Adrenal gland (tissue), 12 donors: ENCODE data around the gene TNS1. TPM values are rescaled to one million over a fixed set of nuclear protein-coding genes. Genes with fewer than 3 reads are reported as not detected.

Experiments used
- DNase-seq, 7 donors: peaks; one replicate each; pipeline ENCODE4 v3.0.0-alpha.2; 2019 to 2020
- H3K27ac ChIP-seq, 5 donors: fragments of 200-600 bp; sonication (generic) in 4 of 5; 1 replicate in 3 of 5; 2 replicates in 2 of 5; pipeline versions ENCODE4 v1.5.1 to v1.8.0; 2016 to 2020; ENCODE audit warnings: mild to moderate bottlenecking in 1 of 5
- H3K27me3 ChIP-seq: fragments of 200-600 bp; 2 replicates; pipeline ENCODE4 v1.8.0; 2021
- H3K36me3 ChIP-seq, 2 donors: fragments of 200-600 bp; replicated peaks in 1 of 2; 1 replicate in 1 of 2; 2 replicates in 1 of 2; pipeline versions ENCODE4 v1.5.1 to v1.8.0; 2018 to 2022
- H3K4me1 ChIP-seq, 2 donors: fragments of 200-600 bp; replicated peaks in 1 of 2; 1 replicate in 1 of 2; 2 replicates in 1 of 2; pipeline versions ENCODE4 v1.5.1 to v1.8.0; 2018 to 2021
- H3K4me3 ChIP-seq, 4 donors: fragments of 200-600 bp; sonication (generic) in 3 of 4; one replicate each; pipeline ENCODE4 v1.5.1; 2016 to 2018
- H3K9me3 ChIP-seq, 3 donors: fragments of 200-600 bp; sonication (generic) in 1 of 3; replicated peaks in 1 of 3; 1 replicate in 2 of 3; 2 replicates in 1 of 3; pipeline versions ENCODE4 v1.5.1 to v1.8.0; 2016 to 2021
- POLR2A ChIP-seq, 2 donors: fragments of 450-650 bp; IDR thresholded peaks; one replicate each; pipeline ENCODE4 v1.6.1; 2017; ENCODE audit warnings: antibody characterized with exemption in 2 of 2, mild to moderate bottlenecking in 2 of 2, moderate library complexity in 1 of 2
- WGBS, 4 donors: extraction: QIAGEN DNeasy Blood & Tissue Kit in 2 of 4; methylation state at CpG; one replicate each; pipeline versions ENCODE4 v1.1.5 to v1.1.7; 2013 to 2017; 5-methylcytosine and 5-hydroxymethylcytosine counted together
- intact Hi-C, 2 donors: fragments of 100-400 bp; cut with DNase I; formaldehyde crosslinking; loops; one replicate each; pipeline versions ENCODE4 v1.14.1 to v1.15.0; 2022 to 2023
- polyA plus RNA-seq, 3 donors: library from polyadenylated mRNA; stranded (reverse); fragments of 200-250 nt in 2 of 3; fragments of 350-450 nt in 1 of 3; fragmentation: Illumina TruSeq in 1 of 3; extraction: RNeasy Lipid Tissue Mini Kit (QIAGEN cat#74804) in 1 of 3; gene quantifications; one replicate each; pipeline ENCODE4 v1.2.3, GENCODE V29; 2013 to 2014
- total RNA-seq, 9 donors: library from RNA; depleted of rRNA in 4 of 9; stranded (reverse); fragments of >200 nt in 4 of 9; fragments of 120-200 nt in 1 of 9; fragmentation: NEBNext Ultra II Directional in 1 of 9; extraction: Animal tissue kit (Norgen Biotek cat#: 25700) in 1 of 9; gene quantifications; one replicate each; pipeline versions ENCODE4 v1.1.0 to v1.2.4, GENCODE V29; 2013 to 2023
- TF ChIP-seq, protein P1 (sequence below), 6 experiments: fragments of 450-650 bp in 4 of 6; fragments of 200-600 bp in 2 of 6; sonication (generic) in 1 of 6; IDR thresholded peaks; 1 replicate in 5 of 6; 2 replicates in 1 of 6; pipeline versions ENCODE4 v1.5.1 to v1.8.0; 2016 to 2021; ENCODE audit warnings: antibody characterized with exemption in 6 of 6, mild to moderate bottlenecking in 2 of 6, moderate library complexity in 1 of 6
- donor health status: healthy with polysubstance abuse.
- donor health status: Bipolar disorder and iron deficiency.
- donor health status: DM: yes; HTN: yes; CAD: no.
- donor health status: DM: no; HTN: no; CAD: no.
- donor health status: DM: no; HTN: no; CAD: no.
- donor health status: DM: yes; HTN: yes; CAD: no.

Gene TNS1
- total and polyA plus RNA-seq, 12 donors: 34.1 to 341 (median 252) TPM

DNA sequence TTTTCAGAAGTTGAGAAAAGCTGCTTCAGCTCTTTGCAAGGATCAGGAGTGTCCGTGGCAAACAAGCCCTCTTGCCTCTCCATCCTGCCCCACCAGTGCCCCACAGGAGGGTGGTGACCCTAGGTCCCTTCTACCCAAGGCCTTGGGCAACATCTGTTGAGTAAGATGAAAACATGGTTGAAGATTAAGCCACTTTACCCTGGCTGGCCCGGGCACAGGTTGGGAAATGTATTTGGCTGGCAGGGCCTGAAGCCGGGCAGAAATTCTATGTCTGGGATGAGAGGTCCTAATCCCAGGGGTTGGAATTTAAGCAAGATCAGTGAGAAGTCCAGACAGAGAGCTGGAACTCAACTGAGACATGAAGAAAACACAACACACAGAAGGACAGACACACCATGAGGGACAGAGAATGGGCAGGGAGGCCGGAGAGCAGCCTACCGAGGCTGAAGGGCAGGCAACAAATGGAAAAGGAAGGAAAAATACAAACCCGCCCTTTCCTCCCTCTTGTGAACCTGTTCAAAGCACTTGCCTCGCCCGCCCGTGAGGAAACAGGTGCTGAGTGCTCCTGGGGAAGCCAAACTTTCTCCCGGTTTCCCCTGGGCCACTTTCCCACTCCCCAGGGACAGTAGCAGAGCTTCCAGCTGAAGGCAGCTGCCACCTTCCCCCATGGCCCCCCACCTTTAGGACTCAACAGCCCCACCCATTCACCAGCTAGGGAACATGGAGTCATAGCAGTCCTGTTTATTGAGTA lies 86.1 kb downstream of the TNS1 start:
- intact Hi-C loops: no loop called here
- TF ChIP-seq, protein P1, sequence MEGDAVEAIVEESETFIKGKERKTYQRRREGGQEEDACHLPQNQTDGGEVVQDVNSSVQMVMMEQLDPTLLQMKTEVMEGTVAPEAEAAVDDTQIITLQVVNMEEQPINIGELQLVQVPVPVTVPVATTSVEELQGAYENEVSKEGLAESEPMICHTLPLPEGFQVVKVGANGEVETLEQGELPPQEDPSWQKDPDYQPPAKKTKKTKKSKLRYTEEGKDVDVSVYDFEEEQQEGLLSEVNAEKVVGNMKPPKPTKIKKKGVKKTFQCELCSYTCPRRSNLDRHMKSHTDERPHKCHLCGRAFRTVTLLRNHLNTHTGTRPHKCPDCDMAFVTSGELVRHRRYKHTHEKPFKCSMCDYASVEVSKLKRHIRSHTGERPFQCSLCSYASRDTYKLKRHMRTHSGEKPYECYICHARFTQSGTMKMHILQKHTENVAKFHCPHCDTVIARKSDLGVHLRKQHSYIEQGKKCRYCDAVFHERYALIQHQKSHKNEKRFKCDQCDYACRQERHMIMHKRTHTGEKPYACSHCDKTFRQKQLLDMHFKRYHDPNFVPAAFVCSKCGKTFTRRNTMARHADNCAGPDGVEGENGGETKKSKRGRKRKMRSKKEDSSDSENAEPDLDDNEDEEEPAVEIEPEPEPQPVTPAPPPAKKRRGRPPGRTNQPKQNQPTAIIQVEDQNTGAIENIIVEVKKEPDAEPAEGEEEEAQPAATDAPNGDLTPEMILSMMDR (IDR thresholded peaks at IDR 0.05): no peak
- TF ChIP-seq POLR2A (IDR thresholded peaks at IDR 0.05): no peak
- WGBS, 4 donors: 48 to 62% (median 57%) methylated on average over 10 of the region's 10 CpGs
- Histone ChIP-seq H3K9me3 (no peaks in the 10 kb centered on the region), H3K36me3 (peaks cover 0 to 21% of the 10 kb centered on the region in 2 donors), H3K4me3 (no peak overlapping the region), H3K27me3 (no peaks in the 10 kb centered on the region), H3K4me1 (peaks cover 74 to 97% of the 10 kb centered on the region in 2 donors), H3K27ac (peak overlapping the region; percentile 37 to 98 (median 67))
- DNase-seq: peak in 3 of 7 donors; percentile 57 to 70 (median 69)

DNA sequence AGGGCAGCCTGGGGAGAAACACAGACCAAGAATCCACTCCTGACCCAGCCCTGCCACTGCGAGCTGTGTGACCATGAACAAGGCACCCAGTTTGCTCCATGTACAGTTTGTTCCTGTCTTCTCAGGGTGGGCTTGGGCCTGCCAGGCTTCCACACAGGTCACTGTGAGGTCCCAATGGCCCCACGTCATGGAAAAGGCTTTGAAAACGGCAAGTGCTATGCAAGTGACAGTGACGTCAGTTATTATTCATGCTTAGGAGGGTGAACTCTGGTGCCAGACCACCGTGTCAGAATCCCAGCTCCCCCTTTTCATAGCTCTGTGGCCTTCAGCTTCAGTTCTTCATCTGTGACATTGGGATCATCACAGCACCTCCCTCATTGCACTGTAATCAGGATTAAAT lies 87.1 kb downstream of the TNS1 start:
- 47 to 59% (median 56%) methylated on average over 5 of the region's 5 CpGs for WGBS, 4 donors
- Histone ChIP-seq H3K36me3 (peaks cover 0 to 21% of the 10 kb centered on the region in 2 donors), H3K4me1 (peaks cover 74 to 97% of the 10 kb centered on the region in 2 donors), H3K4me3 (no peak overlapping the region), H3K27ac (peak overlapping the region in 4 of 5 donors; percentile 37 to 98 (median 82)), H3K27me3 (no peaks in the 10 kb centered on the region), H3K9me3 (no peaks in the 10 kb centered on the region)
- TF ChIP-seq POLR2A (IDR thresholded peaks at IDR 0.05): no peak
- TF ChIP-seq, protein P1 (IDR thresholded peaks at IDR 0.05): no peak
- intact Hi-C loops: no loop called here
- peak in 4 of 7 donors; percentile 37 to 83 (median 52) for DNase-seq

DNA sequence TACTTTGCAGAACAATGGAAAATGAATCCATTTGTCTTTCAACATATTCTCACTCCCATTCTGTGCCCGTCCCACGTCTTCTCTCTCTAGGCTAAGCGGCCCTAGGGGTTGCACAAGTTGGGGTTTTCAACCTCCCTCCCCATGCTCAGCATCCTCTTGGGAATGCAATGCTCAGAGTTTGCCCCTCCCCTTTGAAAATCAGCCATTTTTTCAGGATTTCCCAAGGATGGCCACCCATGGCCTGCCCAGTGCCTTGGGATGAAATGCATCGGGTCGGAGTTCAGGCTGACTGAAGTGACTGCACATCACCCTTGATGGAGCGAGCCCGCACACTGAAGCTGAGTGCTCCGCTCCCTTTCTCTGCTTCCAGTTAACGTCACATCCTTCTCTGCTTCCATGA lies 87.9 kb downstream of the TNS1 start:
- peak overlapping the region in 4 of 5 donors; percentile 67 to 98 (median 86) for H3K27ac ChIP-seq
- peaks cover 0 to 21% of the 10 kb centered on the region in 2 donors for H3K36me3 ChIP-seq
- 75 to 83% (median 81%) methylated on average over 9 of the region's 9 CpGs for WGBS, 4 donors
- intact Hi-C loops: no loop called here
- H3K4me3 ChIP-seq: no peak overlapping the region
- peaks cover 74 to 95% of the 10 kb centered on the region in 2 donors for H3K4me1 ChIP-seq
- no peaks in the 10 kb centered on the region for H3K9me3 ChIP-seq
- TF ChIP-seq, protein P1 (IDR thresholded peaks at IDR 0.05): no peak
- TF ChIP-seq POLR2A (IDR thresholded peaks at IDR 0.05): no peak
- no peaks in the 10 kb centered on the region for H3K27me3 ChIP-seq
- DNase-seq: no peak

DNA sequence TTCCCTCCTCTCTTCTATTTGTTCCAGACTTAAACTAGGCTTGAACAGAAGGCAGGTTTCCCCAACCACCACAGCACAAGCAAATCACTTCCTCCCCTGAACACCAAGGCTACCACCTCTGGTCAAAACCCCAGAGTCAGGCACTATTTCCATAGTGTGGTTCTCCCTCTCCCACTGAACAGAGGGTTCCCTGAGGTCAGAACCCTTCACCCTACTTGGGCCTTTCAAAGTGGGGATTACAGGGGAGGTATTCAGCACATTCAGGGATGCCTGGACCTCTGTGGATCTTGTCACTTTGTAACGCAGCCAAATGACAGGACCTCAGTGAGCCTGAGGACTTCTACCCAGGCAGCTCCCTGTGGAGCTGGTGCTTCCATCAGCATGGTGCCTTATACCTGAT lies 88.7 kb downstream of the TNS1 start:
- TF ChIP-seq, protein P1 (IDR thresholded peaks at IDR 0.05): no peak
- no peak for TF ChIP-seq POLR2A (IDR thresholded peaks at IDR 0.05)
- intact Hi-C loops: no loop called here
- Histone ChIP-seq H3K9me3 (no peaks in the 10 kb centered on the region), H3K27ac (peak overlapping the region in 4 of 5 donors; percentile 67 to 98 (median 86)), H3K27me3 (no peaks in the 10 kb centered on the region), H3K36me3 (peaks cover 0 to 18% of the 10 kb centered on the region in 2 donors), H3K4me3 (no peak overlapping the region), H3K4me1 (peaks cover 76 to 95% of the 10 kb centered on the region in 2 donors)
- no peak for DNase-seq
- 70 to 80% (median 75%) methylated on average over 1 of the region's 1 CpG for WGBS, 4 donors
